ENCODE data around the gene ZNF652. TPM values are rescaled to one million over a fixed set of nuclear protein-coding genes. Genes with fewer than 3 reads are reported as not detected.

ZNF652 gene
- total RNA-seq, 2 donors from 2014 or later, result 42.6 to 60.0 TPM

DNA sequence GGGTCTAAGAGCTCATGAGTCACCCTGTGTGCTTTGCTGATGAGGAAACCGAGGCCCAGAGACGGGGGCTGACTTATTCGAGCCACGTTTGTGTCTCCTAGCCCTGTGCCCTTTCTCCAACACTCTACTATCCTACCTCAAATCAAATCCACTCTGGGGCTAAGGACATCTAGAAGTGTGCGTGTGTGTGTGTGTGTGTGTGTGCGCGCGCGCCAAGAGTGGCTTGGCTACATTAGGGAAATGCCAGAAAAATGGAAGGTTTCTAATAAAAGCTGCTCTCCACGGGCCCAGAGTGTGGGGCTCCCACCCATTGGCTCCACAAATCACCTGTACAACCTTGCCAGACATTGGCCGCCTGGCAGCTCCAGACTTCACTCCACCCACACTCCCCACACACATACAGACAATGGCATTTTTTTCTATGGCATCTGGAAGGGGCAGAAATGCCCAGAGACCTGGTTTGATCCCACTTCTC lies 101.2 kb downstream of the ZNF652 start:
- TF ChIP-seq, protein P1, sequence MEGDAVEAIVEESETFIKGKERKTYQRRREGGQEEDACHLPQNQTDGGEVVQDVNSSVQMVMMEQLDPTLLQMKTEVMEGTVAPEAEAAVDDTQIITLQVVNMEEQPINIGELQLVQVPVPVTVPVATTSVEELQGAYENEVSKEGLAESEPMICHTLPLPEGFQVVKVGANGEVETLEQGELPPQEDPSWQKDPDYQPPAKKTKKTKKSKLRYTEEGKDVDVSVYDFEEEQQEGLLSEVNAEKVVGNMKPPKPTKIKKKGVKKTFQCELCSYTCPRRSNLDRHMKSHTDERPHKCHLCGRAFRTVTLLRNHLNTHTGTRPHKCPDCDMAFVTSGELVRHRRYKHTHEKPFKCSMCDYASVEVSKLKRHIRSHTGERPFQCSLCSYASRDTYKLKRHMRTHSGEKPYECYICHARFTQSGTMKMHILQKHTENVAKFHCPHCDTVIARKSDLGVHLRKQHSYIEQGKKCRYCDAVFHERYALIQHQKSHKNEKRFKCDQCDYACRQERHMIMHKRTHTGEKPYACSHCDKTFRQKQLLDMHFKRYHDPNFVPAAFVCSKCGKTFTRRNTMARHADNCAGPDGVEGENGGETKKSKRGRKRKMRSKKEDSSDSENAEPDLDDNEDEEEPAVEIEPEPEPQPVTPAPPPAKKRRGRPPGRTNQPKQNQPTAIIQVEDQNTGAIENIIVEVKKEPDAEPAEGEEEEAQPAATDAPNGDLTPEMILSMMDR (conservative IDR thresholded peaks at IDR 0.05), result no peak
- Histone ChIP-seq H3K36me3 (ENCODE audit: control insufficient read depth, insufficient read depth, low read length) (no peaks in the 10 kb centered on the region), H3K27ac (ENCODE audit: low read depth, low read length) (peak overlapping the region; percentile 64), H3K4me1 (ENCODE audit: control insufficient read depth, insufficient read depth, low read length) (no peaks in the 10 kb centered on the region), H3K27me3 (ENCODE audit: control insufficient read depth, insufficient read depth, low read length, poor library complexity, severe bottlenecking) (peaks cover 18% of the 10 kb centered on the region), H3K4me3 (ENCODE audit: low read length) (peak overlapping the region; percentile 69), H3K9me3 (ENCODE audit: control insufficient read depth, low read length) (no peaks in the 10 kb centered on the region), H3K9ac (ENCODE audit: extremely low read depth, low read length, poor library complexity, severe bottlenecking) (no peak overlapping the region)
- no peak for DNase-seq
- H3K27ac Mint-ChIP-seq, result no peak overlapping the region
- H3K4me1 Mint-ChIP-seq, result no peaks in the 10 kb centered on the region
- 58 to 62% methylated on average over 3 to 11 of the region's 11 CpGs for WGBS, 2 experiments (ENCODE audit: insufficient coverage in 1 of 2, insufficient read length in 1 of 2)
- H3K27me3 Mint-ChIP-seq (ENCODE audit: insufficient read depth), result peaks cover 26% of the 10 kb centered on the region
- no peaks in the 10 kb centered on the region for H3K9me3 Mint-ChIP-seq
- peak overlapping the region; percentile 61 for H3K4me3 Mint-ChIP-seq
- no peaks in the 10 kb centered on the region for H3K36me3 Mint-ChIP-seq (ENCODE audit: low read depth)

DNA sequence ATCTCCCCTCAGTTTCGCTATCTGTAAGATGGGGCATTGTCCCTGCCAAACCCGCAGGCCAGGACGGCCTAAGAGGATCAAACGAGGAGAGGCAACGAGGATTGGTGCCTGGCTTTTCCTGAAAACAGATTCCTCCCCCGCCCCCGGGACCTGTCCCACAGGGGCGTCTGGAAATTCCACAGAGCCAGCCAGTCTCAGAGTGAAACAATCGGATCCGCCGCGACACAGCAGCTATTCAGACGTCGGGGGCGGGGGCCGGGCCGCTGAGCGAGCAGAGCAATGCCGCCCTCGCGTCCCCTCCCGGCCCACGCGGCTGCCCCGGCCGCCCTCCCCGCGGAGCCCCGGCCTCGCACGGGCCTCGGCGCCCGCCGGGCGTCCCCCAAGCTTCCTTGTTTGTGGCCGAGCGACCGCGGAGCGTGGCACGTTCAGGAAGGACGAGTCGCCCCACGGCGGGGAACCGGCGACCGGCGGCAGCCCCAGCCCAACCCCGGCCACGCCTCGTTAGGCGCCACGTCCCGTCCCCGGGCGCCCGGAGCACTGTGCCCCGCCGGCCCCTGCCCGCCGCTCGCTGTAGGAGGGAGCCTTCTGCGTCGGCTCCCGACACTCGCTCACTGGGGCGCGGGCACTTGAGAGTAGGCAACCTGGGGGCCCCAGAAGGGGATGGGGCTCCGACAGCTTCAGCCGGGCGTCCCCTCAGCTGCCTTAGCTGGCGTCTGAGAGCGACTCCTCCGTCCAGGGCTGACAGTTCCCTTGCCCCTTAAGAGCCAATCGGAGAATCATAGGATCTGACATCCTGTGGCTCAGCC lies 101.8 kb downstream of the ZNF652 start:
- WGBS, 2 experiments (ENCODE audit: insufficient coverage in 1 of 2, insufficient read length in 1 of 2), result 5 to 8% methylated on average over 15 to 77 of the region's 77 CpGs
- DNase-seq, result peak; percentile 88
- no peak overlapping the region for H3K27ac Mint-ChIP-seq

DNA sequence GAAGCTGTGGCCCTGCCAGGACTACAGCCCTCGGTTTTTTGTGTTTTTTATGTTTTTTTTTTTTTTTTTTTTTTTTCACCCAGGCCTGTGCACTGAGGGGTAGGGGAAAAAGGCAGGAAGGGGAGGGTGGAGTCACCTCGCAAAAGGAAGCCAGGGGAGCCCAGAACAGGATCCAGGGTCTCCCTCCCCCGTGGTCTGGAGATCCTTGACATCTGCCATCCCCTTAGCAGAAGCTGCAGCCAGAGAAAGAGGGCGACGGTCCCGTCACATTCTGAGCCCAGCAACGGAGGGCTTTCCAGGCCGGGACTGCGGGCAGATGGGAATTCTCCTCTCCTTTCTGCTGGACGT lies 102.4 kb downstream of the ZNF652 start:
- H3K9me3 Mint-ChIP-seq, result no peaks in the 10 kb centered on the region
- no peak overlapping the region for H3K9ac ChIP-seq (ENCODE audit: extremely low read depth, low read length, poor library complexity, severe bottlenecking)
- H3K4me3 Mint-ChIP-seq, result peak overlapping the region; percentile 61
- H3K9me3 ChIP-seq (ENCODE audit: control insufficient read depth, low read length), result no peaks in the 10 kb centered on the region
- DNase-seq, result no peak
- H3K36me3 Mint-ChIP-seq (ENCODE audit: low read depth), result no peaks in the 10 kb centered on the region
- 38 to 46% methylated on average over 8 to 9 of the region's 10 CpGs for WGBS, 2 experiments (ENCODE audit: insufficient coverage in 1 of 2, insufficient read length in 1 of 2)
- no peaks in the 10 kb centered on the region for H3K4me1 Mint-ChIP-seq
- H3K4me1 ChIP-seq (ENCODE audit: control insufficient read depth, insufficient read depth, low read length), result no peaks in the 10 kb centered on the region
- H3K27ac ChIP-seq (ENCODE audit: low read depth, low read length), result peak overlapping the region; percentile 64
- peaks cover 18% of the 10 kb centered on the region for H3K27me3 ChIP-seq (ENCODE audit: control insufficient read depth, insufficient read depth, low read length, poor library complexity, severe bottlenecking)
- TF ChIP-seq, protein P1 (conservative IDR thresholded peaks at IDR 0.05), result no peak
- H3K27ac Mint-ChIP-seq, result no peak overlapping the region
- peaks cover 26% of the 10 kb centered on the region for H3K27me3 Mint-ChIP-seq (ENCODE audit: insufficient read depth)
- H3K36me3 ChIP-seq (ENCODE audit: control insufficient read depth, insufficient read depth, low read length), result no peaks in the 10 kb centered on the region
- H3K4me3 ChIP-seq (ENCODE audit: low read length), result peak overlapping the region; percentile 69

More for the DNA sequence above, 101.8 kb downstream of the ZNF652 start:
- Histone ChIP-seq H3K9me3 (ENCODE audit: control insufficient read depth, low read length) (no peaks in the 10 kb centered on the region), H3K36me3 (ENCODE audit: control insufficient read depth, insufficient read depth, low read length) (no peaks in the 10 kb centered on the region), H3K9ac (ENCODE audit: extremely low read depth, low read length, poor library complexity, severe bottlenecking) (no peak overlapping the region), H3K27ac (ENCODE audit: low read depth, low read length) (peak overlapping the region; percentile 64), H3K4me3 (ENCODE audit: low read length) (peak overlapping the region; percentile 69), H3K4me1 (ENCODE audit: control insufficient read depth, insufficient read depth, low read length) (no peaks in the 10 kb centered on the region), H3K27me3 (ENCODE audit: control insufficient read depth, insufficient read depth, low read length, poor library complexity, severe bottlenecking) (peaks cover 18% of the 10 kb centered on the region)
- H3K4me1 Mint-ChIP-seq, result no peaks in the 10 kb centered on the region
- TF ChIP-seq, protein P1 (conservative IDR thresholded peaks at IDR 0.05), result no peak
- H3K36me3 Mint-ChIP-seq (ENCODE audit: low read depth), result no peaks in the 10 kb centered on the region
- H3K4me3 Mint-ChIP-seq, result peak overlapping the region; percentile 61
- H3K27me3 Mint-ChIP-seq (ENCODE audit: insufficient read depth), result peaks cover 26% of the 10 kb centered on the region
- H3K9me3 Mint-ChIP-seq, result no peaks in the 10 kb centered on the region
